Measurements from ENCODE around the gene CHAD. TPM values are rescaled to one million over a fixed set of nuclear protein-coding genes. Genes with fewer than 3 reads are reported as not detected.
A peak's percentile ranks its signal among the peaks of the same experiment; 100 is the strongest.

CHAD gene
- total and polyA plus RNA-seq, 2 of the 13 experiments (the other 11 are each of a cell fraction or from before 2014, with no cell fraction given) = 1.4 TPM; not detected in 1

GRCh38 chr17:50422738-50423137, 45.9 kb downstream of the CHAD start (continued):
- no peak for TF ChIP-seq HIC2 (CRISPR knock-in tag; IDR thresholded peaks at IDR 0.05; ENCODE audit: low read depth)
- TF ChIP-seq, protein P1, sequence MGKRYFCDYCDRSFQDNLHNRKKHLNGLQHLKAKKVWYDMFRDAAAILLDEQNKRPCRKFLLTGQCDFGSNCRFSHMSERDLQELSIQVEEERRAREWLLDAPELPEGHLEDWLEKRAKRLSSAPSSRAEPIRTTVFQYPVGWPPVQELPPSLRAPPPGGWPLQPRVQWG (CRISPR knock-in tag; IDR thresholded peaks at IDR 0.05; ENCODE audit: borderline replicate concordance, low read depth) = no peak
- TF ChIP-seq TARDBP (CRISPR knock-in tag; IDR thresholded peaks at IDR 0.05) = peak; percentile 67; the same call in 1 of the 2 replicates
- no peak for TF ChIP-seq SRSF9 (IDR thresholded peaks at IDR 0.05; ENCODE audit: borderline replicate concordance, insufficient read depth, low read depth, low read length, poor library complexity, severe bottlenecking)
- TF ChIP-seq, protein P2, sequence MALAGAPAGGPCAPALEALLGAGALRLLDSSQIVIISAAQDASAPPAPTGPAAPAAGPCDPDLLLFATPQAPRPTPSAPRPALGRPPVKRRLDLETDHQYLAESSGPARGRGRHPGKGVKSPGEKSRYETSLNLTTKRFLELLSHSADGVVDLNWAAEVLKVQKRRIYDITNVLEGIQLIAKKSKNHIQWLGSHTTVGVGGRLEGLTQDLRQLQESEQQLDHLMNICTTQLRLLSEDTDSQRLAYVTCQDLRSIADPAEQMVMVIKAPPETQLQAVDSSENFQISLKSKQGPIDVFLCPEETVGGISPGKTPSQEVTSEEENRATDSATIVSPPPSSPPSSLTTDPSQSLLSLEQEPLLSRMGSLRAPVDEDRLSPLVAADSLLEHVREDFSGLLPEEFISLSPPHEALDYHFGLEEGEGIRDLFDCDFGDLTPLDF (CRISPR knock-in tag; IDR thresholded peaks at IDR 0.05) = no peak
- TF ChIP-seq, protein P3, sequence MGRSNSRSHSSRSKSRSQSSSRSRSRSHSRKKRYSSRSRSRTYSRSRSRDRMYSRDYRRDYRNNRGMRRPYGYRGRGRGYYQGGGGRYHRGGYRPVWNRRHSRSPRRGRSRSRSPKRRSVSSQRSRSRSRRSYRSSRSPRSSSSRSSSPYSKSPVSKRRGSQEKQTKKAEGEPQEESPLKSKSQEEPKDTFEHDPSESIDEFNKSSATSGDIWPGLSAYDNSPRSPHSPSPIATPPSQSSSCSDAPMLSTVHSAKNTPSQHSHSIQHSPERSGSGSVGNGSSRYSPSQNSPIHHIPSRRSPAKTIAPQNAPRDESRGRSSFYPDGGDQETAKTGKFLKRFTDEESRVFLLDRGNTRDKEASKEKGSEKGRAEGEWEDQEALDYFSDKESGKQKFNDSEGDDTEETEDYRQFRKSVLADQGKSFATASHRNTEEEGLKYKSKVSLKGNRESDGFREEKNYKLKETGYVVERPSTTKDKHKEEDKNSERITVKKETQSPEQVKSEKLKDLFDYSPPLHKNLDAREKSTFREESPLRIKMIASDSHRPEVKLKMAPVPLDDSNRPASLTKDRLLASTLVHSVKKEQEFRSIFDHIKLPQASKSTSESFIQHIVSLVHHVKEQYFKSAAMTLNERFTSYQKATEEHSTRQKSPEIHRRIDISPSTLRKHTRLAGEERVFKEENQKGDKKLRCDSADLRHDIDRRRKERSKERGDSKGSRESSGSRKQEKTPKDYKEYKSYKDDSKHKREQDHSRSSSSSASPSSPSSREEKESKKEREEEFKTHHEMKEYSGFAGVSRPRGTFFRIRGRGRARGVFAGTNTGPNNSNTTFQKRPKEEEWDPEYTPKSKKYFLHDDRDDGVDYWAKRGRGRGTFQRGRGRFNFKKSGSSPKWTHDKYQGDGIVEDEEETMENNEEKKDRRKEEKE (IDR thresholded peaks at IDR 0.05) = no peak
- TF ChIP-seq RARA (CRISPR knock-in tag; IDR thresholded peaks at IDR 0.05) = peak; percentile 58
- peak; percentile 67 for TF ChIP-seq FOXA3 (CRISPR knock-in tag; IDR thresholded peaks at IDR 0.05)
- no peak; the same call in 1 of the 2 replicates for TF ChIP-seq MYPOP (CRISPR knock-in tag; IDR thresholded peaks at IDR 0.05)
- TF ChIP-seq MIER2 (CRISPR knock-in tag; IDR thresholded peaks at IDR 0.05) = 0 out of 2 replicates have a peak, but pooled peaks have one; percentile 36
- TF ChIP-seq AGO2 (optimal IDR thresholded peaks at IDR 0.05; ENCODE audit: low read depth, low read length) = no peak
- TF ChIP-seq, protein P4, sequence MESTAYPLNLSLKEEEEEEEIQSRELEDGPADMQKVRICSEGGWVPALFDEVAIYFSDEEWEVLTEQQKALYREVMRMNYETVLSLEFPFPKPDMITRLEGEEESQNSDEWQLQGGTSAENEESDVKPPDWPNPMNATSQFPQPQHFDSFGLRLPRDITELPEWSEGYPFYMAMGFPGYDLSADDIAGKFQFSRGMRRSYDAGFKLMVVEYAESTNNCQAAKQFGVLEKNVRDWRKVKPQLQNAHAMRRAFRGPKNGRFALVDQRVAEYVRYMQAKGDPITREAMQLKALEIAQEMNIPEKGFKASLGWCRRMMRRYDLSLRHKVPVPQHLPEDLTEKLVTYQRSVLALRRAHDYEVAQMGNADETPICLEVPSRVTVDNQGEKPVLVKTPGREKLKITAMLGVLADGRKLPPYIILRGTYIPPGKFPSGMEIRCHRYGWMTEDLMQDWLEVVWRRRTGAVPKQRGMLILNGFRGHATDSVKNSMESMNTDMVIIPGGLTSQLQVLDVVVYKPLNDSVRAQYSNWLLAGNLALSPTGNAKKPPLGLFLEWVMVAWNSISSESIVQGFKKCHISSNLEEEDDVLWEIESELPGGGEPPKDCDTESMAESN (CRISPR knock-in tag; conservative IDR thresholded peaks at IDR 0.05) = no peak
- TF ChIP-seq ZNF143 (CRISPR knock-in tag; IDR thresholded peaks at IDR 0.05) = no peak
- TF ChIP-seq ESRRA (CRISPR knock-in tag; IDR thresholded peaks at IDR 0.05; ENCODE audit: low read depth) = no peak
- 0 out of 2 replicates have a peak, but pooled peaks have one; percentile 41 for TF ChIP-seq ZNF644 (CRISPR knock-in tag; IDR thresholded peaks at IDR 0.05; ENCODE audit: low read depth)
